Inflammatory macrophage treated with lipopolysaccharide for 1 hour (primary cell): ENCODE results near the gene BCL7C.
"Not testable (repeated sequence)": the region's sequence is repeated elsewhere in the genome, so short reads cannot be mapped to it uniquely, and the experiment has no call there.

ENCODE experiments used
- DNase-seq, 2 donors: peaks; one replicate each; pipeline ENCODE4 v3.0.0-alpha.2; 2020 to 2022

Gene BCL7C

DNA sequence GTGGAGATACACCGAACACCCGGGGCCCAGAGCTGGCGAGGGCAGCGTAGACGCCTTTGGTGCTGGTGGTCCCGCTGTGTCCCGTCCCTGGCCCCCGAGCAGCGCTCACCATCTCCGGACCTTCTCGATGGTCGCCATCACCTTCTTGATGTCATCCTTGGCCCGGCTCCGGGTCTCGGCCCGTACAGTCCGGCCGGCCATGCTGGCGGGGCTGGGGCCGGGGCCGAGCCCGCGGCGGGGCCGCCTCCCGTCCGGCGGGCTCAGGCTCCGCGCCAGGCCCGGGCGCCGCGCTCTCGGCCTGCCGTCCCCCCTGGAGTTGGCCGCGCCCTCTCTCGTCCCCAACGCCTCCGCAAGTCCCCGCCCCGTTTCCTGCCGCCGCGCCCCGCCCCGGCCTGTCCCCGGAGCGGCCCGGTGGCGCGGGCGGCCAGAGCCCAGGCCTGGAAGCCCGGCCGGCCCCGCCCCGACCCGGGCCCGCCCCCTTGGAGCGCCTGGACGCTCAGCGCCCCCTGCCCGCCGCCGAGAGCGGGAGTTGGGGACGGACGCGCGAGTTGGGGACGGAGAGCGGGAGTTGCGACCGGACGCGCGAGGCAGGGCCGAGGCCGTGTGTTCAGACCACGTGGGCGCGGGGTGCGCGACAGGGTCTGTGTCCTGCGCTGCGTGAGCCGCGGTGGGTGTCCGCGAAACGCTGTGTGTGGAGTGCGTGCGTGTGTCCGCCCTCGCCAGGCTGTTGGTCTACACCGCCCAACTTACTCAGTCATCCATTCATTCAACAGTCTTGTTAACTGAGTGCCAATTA lies at the start of gene BCL7C:
Gene BCL7C, minus strand, starts transcription at position 334 of the 796 bp plus-strand sequence. Its CDS starts 133 bp downstream, at position 201.
- DNase-seq: peak; percentile 87 to 91

DNA sequence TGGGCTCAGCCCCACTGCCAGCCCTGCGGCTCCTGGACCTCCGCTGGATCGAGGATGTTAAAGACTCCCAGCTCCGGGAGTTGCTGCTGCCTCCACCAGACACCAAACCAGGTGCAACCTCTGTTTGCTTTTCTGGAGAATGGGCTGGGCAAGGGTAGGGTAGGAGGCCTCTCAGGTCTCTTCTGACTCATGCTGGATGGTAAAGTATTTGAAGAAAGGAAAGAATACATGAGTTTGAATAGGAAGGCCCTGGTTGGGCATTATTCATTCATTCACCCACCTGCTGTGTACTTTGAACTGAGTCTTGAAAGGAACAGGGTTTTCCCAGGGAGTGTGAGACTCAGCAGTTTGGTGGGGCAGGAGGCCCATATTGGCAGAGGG lies 48.5 kb upstream of the BCL7C start:
- DNase-seq: no peak

DNA sequence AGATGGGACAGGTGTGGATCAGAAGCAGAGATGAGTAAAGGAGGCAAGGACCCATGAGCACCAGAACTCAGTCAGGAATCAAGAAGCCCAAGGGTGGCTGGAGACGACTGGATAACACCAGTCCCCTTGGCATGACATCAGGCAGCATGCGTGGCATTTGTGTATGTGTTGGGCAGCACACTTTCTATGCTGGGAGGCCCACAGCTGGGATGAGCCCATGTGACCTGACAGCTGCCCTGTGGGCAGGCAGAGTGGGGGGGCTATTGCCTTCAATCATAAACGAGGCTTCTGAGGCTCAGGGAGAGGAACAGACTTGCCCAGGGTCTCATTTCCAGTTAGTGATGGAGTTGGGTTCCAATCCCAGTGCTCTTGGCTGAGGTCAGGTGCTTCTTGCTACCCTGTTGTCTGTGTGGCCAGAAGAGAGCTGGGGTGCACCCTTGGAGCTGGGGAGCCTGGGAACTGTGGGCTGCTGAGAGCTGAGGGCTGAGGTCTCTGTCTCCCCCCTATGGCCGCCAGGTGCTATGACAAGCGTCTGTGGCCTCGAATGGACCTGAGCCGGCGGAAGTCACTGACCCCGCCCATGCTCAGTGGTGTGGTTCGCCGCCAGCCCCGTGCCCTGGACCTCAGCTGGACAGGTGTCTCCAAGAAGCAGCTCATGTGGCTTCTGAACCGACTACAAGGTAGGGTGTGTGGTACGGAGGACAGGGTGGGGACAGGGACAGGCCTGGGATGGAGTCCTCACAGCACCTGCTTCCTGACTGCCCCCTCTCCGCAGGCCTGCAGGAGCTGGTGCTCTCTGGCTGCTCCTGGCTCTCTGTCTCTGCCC lies 47.9 kb upstream of the BCL7C start:
- DNase-seq: peak; percentile 61 to 86

DNA sequence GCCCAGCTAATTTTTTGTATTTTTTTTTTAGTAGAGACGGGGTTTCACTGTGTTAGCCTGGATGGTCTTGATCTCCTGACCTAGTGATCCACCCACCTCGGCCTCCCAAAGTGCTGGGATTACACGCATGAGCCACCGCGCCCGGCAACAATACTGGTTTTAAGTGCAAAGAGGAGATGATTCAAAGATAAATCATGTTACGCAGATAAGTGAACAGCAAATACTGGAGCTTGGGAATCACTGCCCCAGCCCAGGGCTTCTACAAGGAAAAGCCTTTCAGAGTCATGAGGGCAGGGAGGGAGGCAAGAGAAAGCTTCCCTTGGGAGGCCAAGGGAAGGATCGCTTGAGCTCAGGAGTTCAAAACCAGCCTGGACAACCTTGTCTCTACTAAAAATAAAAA lies 45.7 kb upstream of the BCL7C start:
- not testable (repeated sequence) for DNase-seq

DNA sequence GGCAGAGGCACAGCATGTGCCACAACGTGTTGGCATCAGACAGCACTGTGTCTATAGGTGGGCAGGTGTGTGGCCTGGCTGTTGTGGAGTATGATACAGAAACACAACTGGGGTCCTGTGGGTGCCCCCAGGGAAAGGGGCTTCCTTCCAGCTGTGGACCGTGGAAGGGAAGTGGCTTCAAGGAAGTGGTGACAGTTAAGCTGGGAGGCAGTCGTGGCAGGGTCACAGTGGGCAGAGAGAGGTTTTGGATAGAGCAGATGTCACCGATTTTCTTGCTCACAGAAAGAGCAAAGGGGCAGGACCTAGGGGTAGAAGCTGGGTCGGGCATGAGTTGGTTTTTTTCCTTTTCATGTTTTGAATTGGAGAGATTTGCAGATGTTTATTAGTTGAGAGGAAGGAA lies 43.8 kb upstream of the BCL7C start:
- DNase-seq: no peak

DNA sequence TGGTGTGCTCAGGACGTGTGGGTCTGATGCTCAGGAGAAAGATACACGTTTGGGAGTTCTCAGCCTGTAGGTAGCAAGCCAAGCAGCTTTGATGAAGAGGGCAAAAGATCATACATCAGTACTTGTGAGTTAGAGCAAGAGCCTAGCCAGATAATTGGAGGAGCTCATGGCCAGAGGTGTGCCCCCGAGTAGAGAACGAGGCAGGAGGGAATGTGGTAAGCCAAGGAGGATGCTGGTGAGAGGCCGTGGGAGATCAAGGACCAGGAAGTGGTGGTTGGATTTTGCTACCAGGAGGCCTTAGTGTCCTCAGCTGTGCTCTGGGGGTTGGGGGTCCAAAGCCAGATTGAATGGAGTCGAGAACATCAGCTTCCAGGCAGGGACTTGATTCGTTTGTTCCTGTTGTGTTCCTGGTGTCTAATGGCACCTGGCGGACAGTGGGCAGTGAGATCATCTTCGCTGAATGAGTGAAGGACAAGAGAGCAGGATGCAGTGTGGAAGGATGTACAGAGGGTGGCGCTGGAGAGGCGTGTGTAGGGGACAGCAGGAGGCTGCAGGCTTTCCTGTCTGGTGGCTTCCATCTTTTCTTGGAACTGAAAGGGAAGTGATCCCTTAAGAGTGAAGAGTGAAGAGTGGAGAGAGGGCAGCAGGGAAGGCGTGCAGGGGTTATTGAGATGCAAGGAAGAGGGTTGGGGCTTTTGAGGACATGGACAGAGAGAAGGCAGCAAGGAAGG lies 41.1 kb upstream of the BCL7C start:
- DNase-seq: peak; percentile 67 to 90

DNA sequence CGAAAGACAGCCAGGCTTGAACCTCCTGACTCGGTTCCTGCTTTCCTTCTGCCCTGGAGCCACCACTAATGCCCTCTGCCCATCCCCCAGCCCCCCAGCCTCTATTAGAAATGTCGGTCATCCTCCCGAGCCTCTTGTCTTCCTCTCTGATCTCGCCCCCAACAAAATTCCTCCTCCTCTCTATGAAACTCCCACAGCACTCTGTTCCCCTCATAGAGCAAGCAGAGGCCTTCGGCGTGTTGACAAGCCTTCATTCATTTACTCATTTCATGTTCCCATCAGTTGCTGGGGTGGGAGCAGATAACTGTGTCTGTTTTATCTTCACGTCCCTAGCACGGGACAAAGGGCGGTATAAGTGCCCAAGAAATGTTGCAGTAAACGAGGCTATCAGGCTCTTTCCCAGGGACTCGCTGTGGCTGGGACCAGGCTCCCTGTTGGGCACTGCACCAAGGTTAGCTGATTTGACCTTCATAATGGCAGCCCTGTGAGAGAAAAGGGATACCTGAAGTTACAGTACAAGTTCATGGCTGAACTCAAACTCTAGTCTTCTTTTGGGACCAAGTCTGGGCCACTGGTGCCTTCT lies 37.3 kb upstream of the BCL7C start:
- DNase-seq: no peak

DNA sequence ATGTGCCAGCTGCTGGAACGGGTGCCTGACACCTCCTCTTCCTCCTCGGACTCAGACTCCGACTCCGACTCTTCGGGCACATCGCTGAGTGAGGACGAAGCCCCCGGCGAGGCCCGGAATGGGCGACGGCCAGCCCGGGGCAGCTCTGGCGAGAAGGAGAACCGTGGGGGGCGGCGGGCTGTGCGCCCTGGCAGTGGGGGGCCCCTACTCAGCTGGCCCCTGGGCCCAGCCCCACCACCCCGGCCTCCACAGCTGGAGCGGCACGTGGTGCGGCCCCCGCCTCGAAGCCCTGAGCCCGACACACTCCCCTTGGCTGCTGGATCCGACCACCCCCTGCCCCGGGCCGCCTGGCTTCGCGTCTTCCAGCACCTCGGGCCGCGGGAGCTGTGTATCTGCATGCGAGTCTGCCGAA lies 36.3 kb upstream of the BCL7C start:
- DNase-seq: no peak

DNA sequence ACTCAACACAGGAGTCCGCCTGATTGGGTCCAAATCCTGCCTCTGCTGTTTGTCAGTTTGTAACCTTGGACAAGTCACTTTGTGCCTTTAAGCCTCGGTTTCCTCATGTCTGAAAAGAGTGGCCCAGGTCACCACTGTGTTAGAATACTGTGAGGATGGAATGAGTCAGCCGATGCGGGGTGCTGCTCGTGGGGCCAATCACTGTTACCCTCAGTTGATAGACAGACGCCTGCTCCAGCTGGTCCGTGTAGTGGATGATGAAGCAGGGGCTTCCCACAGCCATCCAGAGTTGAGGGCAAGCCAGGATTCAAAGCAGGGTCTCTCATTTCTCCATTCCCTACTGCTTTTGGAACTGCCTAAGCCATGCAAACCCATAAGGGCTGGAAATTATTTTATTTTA lies 35.3 kb upstream of the BCL7C start:
- no peak for DNase-seq

DNA sequence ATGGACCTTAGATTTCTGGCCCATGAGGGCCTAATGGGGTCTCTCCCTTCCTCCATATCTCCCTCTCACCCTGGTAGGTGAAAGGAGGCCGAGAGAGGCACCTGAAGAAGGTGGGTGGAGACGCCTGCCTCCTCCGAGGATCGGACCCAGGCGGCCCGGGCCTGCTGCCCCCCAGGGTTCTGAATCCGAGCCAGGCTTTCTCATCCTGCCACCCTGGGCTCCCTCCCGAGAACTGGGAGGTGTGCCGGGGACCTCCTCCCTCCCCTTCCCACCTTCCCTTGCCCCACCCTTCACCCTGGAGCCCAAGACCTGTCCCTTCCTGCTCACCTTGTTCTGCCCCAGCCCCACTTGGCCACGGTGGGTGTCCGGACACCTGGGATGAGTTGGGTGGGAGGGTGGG lies 34.5 kb upstream of the BCL7C start:
- no peak for DNase-seq

DNA sequence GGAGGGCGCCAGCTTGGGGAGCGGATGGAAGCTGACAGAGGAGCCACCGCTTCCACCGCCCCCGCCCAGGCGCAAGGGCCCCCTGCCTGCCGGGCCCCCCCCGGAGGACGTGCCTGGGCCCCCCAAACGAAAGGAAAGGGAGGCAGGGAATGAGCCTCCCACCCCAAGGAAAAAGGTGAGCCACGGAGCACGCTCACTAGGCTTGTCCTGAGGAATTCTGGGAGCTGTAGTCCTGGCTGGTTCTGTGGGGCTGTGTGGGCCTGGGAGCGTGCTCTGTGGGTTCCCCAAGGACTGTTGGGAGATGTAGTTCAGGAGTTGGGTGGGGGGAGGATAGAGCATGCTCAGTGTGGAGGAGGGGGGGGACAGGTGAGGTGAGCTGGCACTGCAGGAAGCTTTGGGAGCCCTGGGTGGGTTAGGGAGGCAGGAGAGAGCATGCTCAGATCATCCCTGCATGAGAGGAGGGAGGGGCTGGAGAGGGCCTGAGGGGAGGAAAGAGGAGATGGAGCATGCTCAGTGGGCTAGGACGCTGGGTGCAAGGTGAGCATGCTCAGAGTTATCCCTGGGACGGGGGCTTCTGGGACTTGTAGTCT lies 34.0 kb upstream of the BCL7C start:
- DNase-seq: peak; percentile 27 to 50

DNA sequence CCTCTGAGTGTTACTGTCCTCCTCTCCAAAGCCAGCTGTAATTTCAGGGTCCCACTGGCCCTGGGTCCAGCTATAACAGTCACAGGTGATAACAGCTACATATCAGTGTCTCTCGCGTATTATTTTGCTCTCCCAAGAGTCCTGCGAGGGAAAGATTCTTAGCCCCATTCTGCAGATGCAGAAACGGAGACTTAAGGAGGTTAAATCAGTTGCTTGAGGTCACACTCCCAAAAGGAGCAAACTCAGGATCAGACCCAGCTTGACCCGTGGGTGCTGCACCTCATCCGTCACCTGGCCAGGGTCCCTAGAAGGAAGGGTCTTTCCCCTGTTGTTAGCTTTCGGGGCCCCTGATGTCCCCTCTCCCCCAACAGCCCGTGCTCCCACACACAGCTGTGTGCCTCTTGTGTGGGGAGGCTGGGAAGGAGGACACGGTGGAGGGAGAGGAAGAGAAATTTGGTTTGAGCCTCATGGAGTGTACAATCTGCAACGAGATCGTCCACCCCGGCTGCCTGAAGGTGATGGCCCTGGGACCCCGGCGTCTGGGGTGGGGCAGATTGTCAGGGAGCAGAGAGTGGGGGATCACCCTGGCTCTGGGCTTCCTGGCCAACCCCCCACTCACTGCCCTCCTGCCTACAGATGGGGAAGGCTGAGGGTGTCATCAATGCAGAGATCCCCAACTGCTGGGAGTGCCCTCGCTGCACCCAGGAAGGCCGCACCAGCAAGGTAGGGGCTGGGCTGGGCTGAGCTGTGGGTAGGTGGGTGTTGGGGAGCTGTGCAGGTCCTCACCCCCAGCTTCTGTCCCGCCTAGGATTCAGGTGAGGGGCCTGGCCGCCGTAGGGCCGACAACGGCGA lies 33.3 kb upstream of the BCL7C start:
- no peak for DNase-seq

DNA sequence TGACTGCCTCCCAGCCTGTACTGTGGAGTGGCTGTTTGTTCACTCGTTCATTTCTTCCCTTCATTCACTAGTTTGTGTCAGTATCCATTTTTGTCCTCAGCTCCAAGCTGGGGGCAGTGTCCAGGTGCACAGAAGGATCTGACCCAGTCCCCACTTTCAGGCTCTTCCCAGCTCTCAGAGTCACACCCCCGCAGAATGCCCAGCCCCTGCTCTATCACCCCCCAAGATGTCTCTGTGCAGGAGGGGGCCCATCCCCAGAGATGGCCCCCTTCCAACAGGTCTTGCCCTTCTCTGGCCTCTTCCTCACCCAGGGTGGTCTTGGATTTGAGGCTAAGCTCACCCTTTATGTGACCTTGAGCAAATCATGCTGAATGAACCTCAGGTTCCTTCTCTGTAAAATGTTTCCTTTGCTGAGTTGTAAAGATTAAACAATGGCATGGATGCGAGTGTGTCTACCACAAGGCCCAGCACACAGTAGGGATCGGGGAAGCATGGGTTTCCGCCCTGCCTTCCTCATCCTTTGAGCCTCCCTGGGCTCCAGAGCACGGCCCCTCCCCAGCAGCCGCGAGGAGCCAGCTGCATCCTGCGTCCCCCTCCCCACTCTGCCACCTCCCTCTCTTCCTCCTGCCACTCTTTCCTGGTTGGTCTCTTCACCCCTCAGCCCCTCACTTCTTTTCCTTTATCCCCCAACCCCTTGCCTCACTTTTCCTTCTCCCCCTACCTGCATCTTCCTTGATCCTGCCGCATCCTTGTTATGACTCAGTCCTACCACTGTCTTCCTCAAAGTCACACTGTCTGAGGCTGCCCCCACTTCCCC lies 32.3 kb upstream of the BCL7C start:
- no peak for DNase-seq

DNA sequence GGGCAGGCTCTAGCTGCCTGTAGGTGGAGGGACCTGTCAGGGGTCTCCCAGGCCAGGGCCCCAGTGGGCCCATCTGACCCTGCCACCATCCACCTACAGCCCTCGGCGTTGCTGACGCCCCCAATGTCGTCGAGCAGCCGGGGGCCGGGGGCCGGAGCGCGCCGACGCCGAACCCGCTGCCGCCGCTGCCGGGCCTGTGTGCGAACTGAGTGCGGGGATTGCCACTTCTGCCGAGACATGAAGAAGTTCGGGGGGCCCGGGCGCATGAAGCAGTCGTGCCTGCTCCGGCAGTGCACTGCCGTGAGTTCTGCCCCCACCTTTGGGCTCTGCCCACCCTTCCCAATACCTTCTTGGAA lies 31.7 kb upstream of the BCL7C start:
- no peak for DNase-seq

DNA sequence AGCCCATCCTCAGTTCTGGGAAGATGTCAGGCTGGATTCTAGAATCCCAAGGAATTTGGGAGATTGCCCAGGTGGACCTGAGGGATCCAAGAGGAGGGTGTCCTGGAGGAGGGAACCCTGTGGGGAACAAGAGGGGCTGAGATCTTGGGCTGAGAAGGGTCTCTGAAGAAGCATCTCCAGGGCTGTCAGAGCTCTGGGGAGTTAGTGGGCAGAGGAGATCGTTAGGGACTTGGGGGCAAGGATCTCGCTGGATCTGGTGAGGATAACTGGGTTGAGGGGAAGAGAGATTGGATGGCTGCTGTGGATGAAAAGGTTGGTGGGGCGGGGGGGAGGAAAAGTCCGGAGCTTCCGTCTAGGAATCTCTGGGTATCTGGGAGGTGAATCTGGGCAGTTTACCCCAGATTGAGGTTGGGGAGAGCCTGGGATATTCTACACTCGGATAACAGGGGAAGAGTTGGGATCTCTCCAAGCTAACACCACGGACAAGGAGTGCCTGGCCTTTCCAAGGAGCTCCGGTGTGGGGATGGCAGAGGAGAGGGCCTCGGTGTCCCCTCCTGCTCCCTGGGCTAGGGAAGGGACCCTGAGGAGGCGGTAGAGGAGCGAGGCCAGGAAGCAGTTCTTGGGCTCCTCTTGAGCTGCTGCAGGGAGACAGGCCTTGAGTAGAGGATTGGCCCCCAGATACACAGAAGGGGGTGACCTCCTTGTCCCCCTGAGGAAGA lies 31.2 kb upstream of the BCL7C start:
- DNase-seq: no peak

DNA sequence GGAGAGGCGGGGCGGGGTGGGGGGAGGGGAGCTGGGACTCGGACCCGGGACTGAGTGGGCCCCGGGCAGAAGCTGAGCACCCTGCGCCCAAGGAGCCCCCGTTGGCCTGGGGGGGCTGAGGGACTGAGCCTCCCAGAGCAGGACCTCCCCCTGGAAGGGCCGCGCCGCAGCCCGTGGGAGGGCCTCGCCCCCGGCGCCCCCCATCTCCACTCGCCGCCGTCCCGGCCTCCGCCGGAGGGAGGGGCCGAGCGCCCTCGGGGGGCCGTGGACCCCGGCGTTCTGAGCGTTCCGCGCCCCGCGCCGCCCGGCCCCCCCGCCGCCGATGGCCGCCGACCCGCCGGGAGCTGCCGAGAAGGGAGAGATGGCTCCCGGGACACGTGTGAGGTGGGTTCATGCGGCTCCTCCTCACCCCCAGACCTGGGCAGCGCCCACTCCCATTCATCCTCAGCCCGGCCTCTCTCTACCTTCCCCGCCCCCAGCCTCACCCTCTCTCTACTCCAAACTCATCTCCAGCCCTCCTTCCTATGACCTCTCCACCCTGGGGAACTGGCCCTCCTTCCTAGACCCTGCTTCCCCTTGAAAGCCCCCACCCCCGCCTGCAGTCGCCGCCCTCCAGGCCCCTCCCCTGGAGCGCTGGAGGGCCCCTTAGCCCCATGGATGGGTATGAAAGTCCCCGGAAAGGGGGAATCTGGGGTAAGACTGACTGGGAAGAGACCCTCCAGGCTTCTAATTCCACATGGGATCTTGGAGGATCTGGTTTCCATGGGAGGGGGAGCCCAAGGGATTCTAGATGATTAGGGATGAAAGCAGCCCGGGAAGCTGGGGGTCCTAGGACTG lies 30.4 kb upstream of the BCL7C start:
- DNase-seq: peak; percentile 28 to 52

DNA sequence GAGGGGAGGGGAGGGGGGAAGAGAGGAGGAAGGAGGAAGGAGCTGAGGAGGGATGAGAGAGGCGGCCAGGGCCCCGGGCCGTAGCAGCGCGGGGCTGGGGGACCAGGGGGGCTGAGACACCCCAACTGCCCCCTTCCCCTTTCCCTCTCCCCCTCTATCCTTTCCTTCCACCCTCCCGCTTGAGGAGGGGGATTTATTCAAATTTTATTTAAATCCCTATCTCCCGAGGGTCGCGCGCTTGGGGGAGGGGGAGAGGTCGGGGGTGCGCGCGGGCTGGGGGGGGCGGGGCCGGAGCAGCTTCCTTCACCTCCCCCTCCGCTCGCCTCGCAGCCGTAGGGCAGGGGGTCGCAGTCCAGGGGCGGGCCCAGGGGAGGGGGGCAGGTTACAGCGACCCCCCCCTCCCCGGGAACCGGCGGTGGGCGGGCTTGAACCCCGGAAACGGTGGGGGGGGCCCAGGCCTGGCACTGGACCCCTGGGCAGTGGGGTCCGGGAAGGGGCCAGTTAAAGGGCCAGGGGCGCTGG lies 29.7 kb upstream of the BCL7C start, which contains the start of gene FBXL19:
Gene FBXL19, plus strand, starts transcription at position 19 of the 522 bp plus-strand sequence. CDS start 2,183 bp downstream, outside the sequence.
- no peak for DNase-seq

DNA sequence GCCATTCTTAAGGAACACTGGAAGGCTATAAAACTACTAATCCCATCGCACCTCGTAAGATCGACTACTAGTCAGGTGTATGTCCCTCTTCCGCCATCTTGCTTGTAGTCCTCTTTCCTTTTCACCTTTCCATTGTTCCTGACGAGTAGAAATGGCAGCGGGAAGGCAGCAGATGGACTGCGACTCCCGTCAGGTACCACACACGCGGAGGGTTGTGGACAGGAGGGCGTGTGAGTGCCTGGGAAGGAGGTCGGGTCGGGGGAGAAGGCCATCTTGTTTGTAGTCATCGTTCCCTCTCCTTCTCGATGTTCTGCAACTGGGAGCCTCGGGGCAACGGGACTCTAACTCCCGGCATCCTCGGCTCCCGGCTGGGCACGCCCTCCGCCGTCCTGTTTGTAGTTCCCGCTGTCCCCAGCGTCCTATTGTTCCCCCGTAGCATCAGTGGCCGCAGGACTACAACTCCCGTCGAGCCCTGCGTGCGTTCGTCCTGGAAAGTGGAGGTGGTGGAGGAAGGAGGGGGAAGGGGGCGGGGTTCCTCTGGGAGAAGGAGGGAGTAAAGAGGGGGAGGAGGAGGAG lies 29.2 kb upstream of the BCL7C start:
- DNase-seq: peak; percentile 98 to 99
